Eye (tissue), 1 donor: ENCODE measurements around the gene ZSCAN5B.

Experiments used
- DNase-seq: peaks from one replicate; pipeline ENCODE4 v3.0.0-alpha.2; 2015

The ZSCAN5B gene

GRCh38 chr19:56142897-56143434 lies 54.6 kb downstream of the ZSCAN5B start:
- DNase-seq, result no peak

- DNase-seq, result no peak
These were observed 55.3 kb downstream of the ZSCAN5B start for GRCh38 chr19:56142087-56142787.

GRCh38 chr19:56141417-56141993 lies 56.1 kb downstream of the ZSCAN5B start:
- DNase-seq, result no peak

- peak; percentile 100 for DNase-seq
These were observed 56.8 kb downstream of the ZSCAN5B start, which contains the start of gene ZNF444 for GRCh38 chr19:56140583-56141416. Gene ZNF444, plus strand, starts transcription at chr19:56141287. Its CDS starts 5,625 bp downstream, at chr19:56146912.

- no peak for DNase-seq
These were observed 57.6 kb downstream of the ZSCAN5B start for GRCh38 chr19:56139847-56140582.
